ENCODE results near the gene YIF1B. TPM values are rescaled to one million over a fixed set of nuclear protein-coding genes. Genes with fewer than 3 reads are reported as not detected.

Gene YIF1B
- total and polyA plus RNA-seq, 2 donors from 2014 or later = 30.3 to 62.7 TPM

DNA sequence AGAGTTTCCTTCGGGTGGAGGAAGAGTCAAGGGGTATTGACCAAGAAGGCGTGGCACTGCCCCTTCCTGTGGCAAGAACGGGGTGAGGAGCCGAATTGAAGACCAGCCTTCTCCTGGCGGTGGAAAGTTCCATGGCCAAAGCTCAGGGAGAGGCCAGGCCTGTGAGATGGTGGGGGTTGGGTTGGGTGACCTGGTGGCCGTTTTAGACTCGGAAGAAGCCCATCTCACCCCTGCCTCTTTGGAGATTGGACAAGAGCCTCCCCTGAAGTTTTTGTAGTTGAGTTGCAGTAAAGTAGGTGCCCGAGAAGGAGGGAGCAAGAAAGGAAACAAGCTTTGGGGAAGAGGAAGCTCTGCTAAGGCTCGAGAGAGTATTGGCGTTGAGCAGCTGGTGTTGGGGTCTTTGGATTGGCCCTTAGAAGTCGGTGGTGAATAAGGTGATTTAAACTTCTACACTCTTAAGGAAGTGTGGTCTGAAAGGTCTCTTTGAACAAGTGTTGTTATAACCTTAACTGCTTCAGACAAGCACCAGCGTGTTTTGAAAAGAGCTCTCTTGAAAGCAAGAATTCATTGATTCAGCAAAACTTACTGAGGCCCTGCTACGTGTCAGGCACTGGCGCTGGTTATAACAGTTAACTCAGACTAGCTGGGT, 50.4 kb downstream of the YIF1B start:
- Histone ChIP-seq H3K27ac (ENCODE audit: low read depth in 2 of 2, low read length in 2 of 2) (peak overlapping the region; percentile 94 to 96), H3K4me3 (ENCODE audit: low read length in 3 of 3) (peak overlapping the region; percentile 73 to 80 (median 79)), H3K9ac (ENCODE audit: low read length in 3 of 3) (peak overlapping the region; percentile 61 to 96 (median 81)), H3K9me3 (ENCODE audit: control insufficient read depth in 2 of 3, insufficient read depth in 1 of 3, low read length in 3 of 3) (no peaks in the 10 kb centered on the region), H3K27me3 (ENCODE audit: control insufficient read depth, insufficient read depth, low read length) (no peaks in the 10 kb centered on the region), H3K36me3 (ENCODE audit: control insufficient read depth in 2 of 3, insufficient read depth in 3 of 3, low read length in 3 of 3) (no peaks in the 10 kb centered on the region), H3K4me1 (ENCODE audit: control insufficient read depth in 2 of 3, insufficient read depth in 2 of 3, low read depth in 1 of 3, low read length in 3 of 3) (peaks cover 3 to 40% (median 24%) of the 10 kb centered on the region in 3 donors)
- DNase-seq = peak in 2 of 5 donors; percentile 30 to 77
- intact Hi-C loops (cut with DNase I) = no loop called here
- no peak for FAIRE-seq
- TF ChIP-seq, protein P1, sequence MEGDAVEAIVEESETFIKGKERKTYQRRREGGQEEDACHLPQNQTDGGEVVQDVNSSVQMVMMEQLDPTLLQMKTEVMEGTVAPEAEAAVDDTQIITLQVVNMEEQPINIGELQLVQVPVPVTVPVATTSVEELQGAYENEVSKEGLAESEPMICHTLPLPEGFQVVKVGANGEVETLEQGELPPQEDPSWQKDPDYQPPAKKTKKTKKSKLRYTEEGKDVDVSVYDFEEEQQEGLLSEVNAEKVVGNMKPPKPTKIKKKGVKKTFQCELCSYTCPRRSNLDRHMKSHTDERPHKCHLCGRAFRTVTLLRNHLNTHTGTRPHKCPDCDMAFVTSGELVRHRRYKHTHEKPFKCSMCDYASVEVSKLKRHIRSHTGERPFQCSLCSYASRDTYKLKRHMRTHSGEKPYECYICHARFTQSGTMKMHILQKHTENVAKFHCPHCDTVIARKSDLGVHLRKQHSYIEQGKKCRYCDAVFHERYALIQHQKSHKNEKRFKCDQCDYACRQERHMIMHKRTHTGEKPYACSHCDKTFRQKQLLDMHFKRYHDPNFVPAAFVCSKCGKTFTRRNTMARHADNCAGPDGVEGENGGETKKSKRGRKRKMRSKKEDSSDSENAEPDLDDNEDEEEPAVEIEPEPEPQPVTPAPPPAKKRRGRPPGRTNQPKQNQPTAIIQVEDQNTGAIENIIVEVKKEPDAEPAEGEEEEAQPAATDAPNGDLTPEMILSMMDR (IDR thresholded peaks at IDR 0.05; ENCODE audit: borderline replicate concordance, extremely low read depth, insufficient read depth) = no peak

DNA sequence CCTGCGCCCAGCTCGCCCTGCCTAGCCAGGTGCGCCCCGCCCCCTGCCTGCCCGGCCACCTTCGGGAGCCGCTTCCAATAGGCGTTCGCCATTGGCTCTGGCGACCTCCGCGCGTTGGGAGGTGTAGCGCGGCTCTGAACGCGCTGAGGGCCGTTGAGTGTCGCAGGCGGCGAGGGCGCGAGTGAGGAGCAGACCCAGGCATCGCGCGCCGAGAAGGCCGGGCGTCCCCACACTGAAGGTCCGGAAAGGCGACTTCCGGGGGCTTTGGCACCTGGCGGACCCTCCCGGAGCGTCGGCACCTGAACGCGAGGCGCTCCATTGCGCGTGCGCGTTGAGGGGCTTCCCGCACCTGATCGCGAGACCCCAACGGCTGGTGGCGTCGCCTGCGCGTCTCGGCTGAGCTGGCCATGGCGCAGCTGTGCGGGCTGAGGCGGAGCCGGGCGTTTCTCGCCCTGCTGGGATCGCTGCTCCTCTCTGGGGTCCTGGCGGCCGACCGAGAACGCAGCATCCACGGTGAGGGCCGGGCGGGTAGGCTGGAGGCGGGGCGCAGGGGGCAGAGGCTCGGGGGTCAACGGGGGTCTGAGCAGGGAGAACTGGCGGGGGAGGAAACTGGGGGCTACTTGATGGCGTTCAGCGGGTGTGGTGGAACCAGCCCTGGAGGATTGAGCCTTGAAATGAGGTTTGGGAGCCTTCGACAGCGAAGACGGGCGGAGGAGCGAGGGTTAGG, 51.1 kb downstream of the YIF1B start, which contains the start of gene SPINT2:
TSS of gene SPINT2 (plus strand) at position 88 of the 727 bp plus-strand sequence. CDS start at position 408, 320 bp downstream.
- DNase-seq (peak in 4 of 5 donors; percentile 80 to 94 (median 88)), FAIRE-seq (no peak)
- peak within 1 kb of the TSS; percentile 61 to 96 (median 81) for H3K9ac ChIP-seq (ENCODE audit: low read length in 3 of 3)
- H3K36me3 ChIP-seq (ENCODE audit: control insufficient read depth in 2 of 3, insufficient read depth in 3 of 3, low read length in 3 of 3) = no peaks in the 10 kb centered on the region
- no peaks in the 10 kb centered on the region for H3K27me3 ChIP-seq (ENCODE audit: control insufficient read depth, insufficient read depth, low read length)
- H3K27ac ChIP-seq (ENCODE audit: low read depth in 2 of 2, low read length in 2 of 2) = peak within 1 kb of the TSS; percentile 94 to 96
- peaks cover 3 to 38% (median 24%) of the 10 kb centered on the region in 3 donors for H3K4me1 ChIP-seq (ENCODE audit: control insufficient read depth in 2 of 3, insufficient read depth in 2 of 3, low read depth in 1 of 3, low read length in 3 of 3)
- H3K4me3 ChIP-seq (ENCODE audit: low read length in 3 of 3) = peak within 1 kb of the TSS; percentile 73 to 80 (median 79)
- TF ChIP-seq, protein P1 (IDR thresholded peaks at IDR 0.05; ENCODE audit: borderline replicate concordance, extremely low read depth, insufficient read depth) = no peak
- no peaks in the 10 kb centered on the region for H3K9me3 ChIP-seq (ENCODE audit: control insufficient read depth in 2 of 3, insufficient read depth in 1 of 3, low read length in 3 of 3)
- intact Hi-C loops (cut with DNase I) = no loop called here

DNA sequence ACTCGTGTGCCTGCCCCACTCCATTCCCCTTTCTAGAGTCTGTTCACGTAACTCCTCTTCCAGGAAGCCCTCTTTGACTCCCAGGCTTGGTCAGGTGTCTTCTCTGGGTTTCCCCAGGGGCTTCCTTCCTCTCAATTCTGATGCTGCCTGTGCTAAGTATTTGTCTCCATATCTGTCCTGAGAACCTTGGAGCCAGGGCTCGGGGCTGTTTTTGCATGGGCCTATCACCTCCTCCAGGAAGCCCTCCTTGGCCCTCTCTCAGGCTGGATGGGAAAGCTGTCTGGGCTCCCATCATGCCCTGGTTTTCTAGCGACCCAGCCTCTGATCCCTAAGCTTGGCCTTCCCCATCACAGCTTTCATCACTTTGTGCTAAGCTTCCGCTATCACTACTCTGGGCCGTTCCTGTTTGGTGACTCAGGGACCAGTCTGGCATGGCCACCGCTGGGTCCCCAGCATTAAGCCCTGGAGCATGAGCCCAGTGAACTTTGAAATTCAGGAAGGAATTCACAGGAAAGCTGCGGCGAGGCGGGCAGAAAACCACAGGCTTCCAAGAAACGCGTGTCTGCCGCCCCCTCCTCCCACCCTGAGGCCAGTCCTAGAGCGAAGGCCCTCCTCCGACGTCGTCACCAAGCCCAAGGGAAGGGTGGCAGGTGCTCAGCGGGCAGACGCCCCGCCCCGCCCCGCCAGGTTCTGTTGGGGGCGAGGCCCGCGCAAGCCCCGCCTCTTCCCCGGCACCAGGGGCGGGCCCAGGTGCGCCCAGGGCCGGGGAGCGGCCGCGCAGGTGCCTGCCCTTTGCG, 51.9 kb downstream of the YIF1B start:
- H3K9me3 ChIP-seq (ENCODE audit: control insufficient read depth in 2 of 3, insufficient read depth in 1 of 3, low read length in 3 of 3) = no peaks in the 10 kb centered on the region
- H3K9ac ChIP-seq (ENCODE audit: low read length in 3 of 3) = peak overlapping the region in 1 of 3 donors; percentile 96
- H3K27ac ChIP-seq (ENCODE audit: low read depth in 2 of 2, low read length in 2 of 2) = peak overlapping the region; percentile 94 to 96
- H3K27me3 ChIP-seq (ENCODE audit: control insufficient read depth, insufficient read depth, low read length) = no peaks in the 10 kb centered on the region
- TF ChIP-seq, protein P1 (IDR thresholded peaks at IDR 0.05; ENCODE audit: borderline replicate concordance, extremely low read depth, insufficient read depth) = no peak
- intact Hi-C loops (cut with DNase I) = no loop called here
- H3K4me1 ChIP-seq (ENCODE audit: control insufficient read depth in 2 of 3, insufficient read depth in 2 of 3, low read depth in 1 of 3, low read length in 3 of 3) = peaks cover 3 to 38% (median 24%) of the 10 kb centered on the region in 3 donors
- FAIRE-seq = no peak
- peak in 3 of 5 donors; percentile 88 to 96 (median 93) for DNase-seq
- H3K4me3 ChIP-seq (ENCODE audit: low read length in 3 of 3) = peak overlapping the region; percentile 39 to 79 (median 53)
- no peaks in the 10 kb centered on the region for H3K36me3 ChIP-seq (ENCODE audit: control insufficient read depth in 2 of 3, insufficient read depth in 3 of 3, low read length in 3 of 3)

Data from kidney (tissue), 14 donors.